Measurements from ENCODE around the gene TYSND1. TPM values are rescaled to one million over a fixed set of nuclear protein-coding genes. Genes with fewer than 3 reads are reported as not detected.

Gene TYSND1
- total and polyA plus RNA-seq, 8 donors = 1.2 to 79.4 (median 5.1) TPM

GRCh38 chr10:70176441-70176840 is 29.9 kb upstream of the TYSND1 start:
- Histone ChIP-seq H3K27me3 (no peaks in the 10 kb centered on the region), H3K36me3 (no peaks in the 10 kb centered on the region), H3K4me1 (peaks cover 8 to 11% (median 9%) of the 10 kb centered on the region in 4 donors), H3K9me3 (peaks cover 0 to 8% (median 6%) of the 10 kb centered on the region in 4 donors), H3K27ac (no peak overlapping the region), H3K4me3 (no peak overlapping the region)
- DNase-seq = no peak
- TF ChIP-seq POLR2A (IDR thresholded peaks at IDR 0.05) (no peak), CTCF (IDR thresholded peaks at IDR 0.05) (no peak), POLR2AphosphoS5 (IDR thresholded peaks at IDR 0.05) (no peak), EP300 (IDR thresholded peaks at IDR 0.05) (no peak)
- intact Hi-C loops (cut with DNase I; ENCODE audit: low total_unique reads) = no loop called here
- WGBS, 5 donors = 77 to 89% (median 77%) methylated on average over 5 to 6 of the region's 6 CpGs

- no peak for DNase-seq
- H3K4me1 ChIP-seq = peaks cover 9 to 16% (median 14%) of the 10 kb centered on the region in 4 donors
- peaks cover 0 to 8% (median 6%) of the 10 kb centered on the region in 4 donors for H3K9me3 ChIP-seq
- H3K36me3 ChIP-seq = no peaks in the 10 kb centered on the region
- intact Hi-C loops (cut with DNase I; ENCODE audit: low total_unique reads) = no loop called here
- WGBS, 5 donors = 93 to 97% (median 95%) methylated on average over 3 of the region's 3 CpGs
- TF ChIP-seq POLR2AphosphoS5 (IDR thresholded peaks at IDR 0.05) = no peak
- TF ChIP-seq EP300 (IDR thresholded peaks at IDR 0.05) = no peak
- no peak for TF ChIP-seq POLR2A (IDR thresholded peaks at IDR 0.05)
- no peak for TF ChIP-seq CTCF (IDR thresholded peaks at IDR 0.05)
- no peak overlapping the region for H3K4me3 ChIP-seq
- H3K27ac ChIP-seq = no peak overlapping the region
- H3K27me3 ChIP-seq = no peaks in the 10 kb centered on the region
Measured at GRCh38 chr10:70175516-70175915, 29.0 kb upstream of the TYSND1 start.

- WGBS, 5 donors = 38 to 43% (median 42%) methylated on average over 4 of the region's 4 CpGs
- H3K27ac ChIP-seq = peak overlapping the region in 4 of 5 donors; percentile 28 to 72 (median 66)
- DNase-seq = peak in 1 of 2 donors; percentile 48
Measured at GRCh38 chr10:70174058-70174741, 27.7 kb upstream of the TYSND1 start.

GRCh38 chr10:70169649-70170364 is 23.3 kb upstream of the TYSND1 start:
- WGBS, 5 donors = 0 to 2% (median 1%) methylated on average over 31 to 40 of the region's 40 CpGs
- peak overlapping the region; percentile 92 to 98 (median 96) for H3K27ac ChIP-seq
- H3K27me3 ChIP-seq = no peaks in the 10 kb centered on the region
- DNase-seq = peak in 1 of 2 donors; percentile 32
- TF ChIP-seq EP300 (IDR thresholded peaks at IDR 0.05) = no peak
- no peak for TF ChIP-seq POLR2A (IDR thresholded peaks at IDR 0.05)
- TF ChIP-seq POLR2AphosphoS5 (IDR thresholded peaks at IDR 0.05) = no peak
- no peak for TF ChIP-seq CTCF (IDR thresholded peaks at IDR 0.05)
- intact Hi-C loops (cut with DNase I; ENCODE audit: low total_unique reads) = no loop called here
- no peaks in the 10 kb centered on the region for H3K9me3 ChIP-seq
- peaks cover 0 to 11% (median 8%) of the 10 kb centered on the region in 4 donors for H3K36me3 ChIP-seq
- peak overlapping the region; percentile 81 to 94 (median 86) for H3K4me3 ChIP-seq
- peaks cover 40 to 64% (median 49%) of the 10 kb centered on the region in 4 donors for H3K4me1 ChIP-seq

More at GRCh38 chr10:70174058-70174741, 27.7 kb upstream of the TYSND1 start:
- Histone ChIP-seq H3K36me3 (no peaks in the 10 kb centered on the region), H3K27me3 (no peaks in the 10 kb centered on the region), H3K4me3 (no peak overlapping the region), H3K4me1 (peaks cover 12 to 22% (median 16%) of the 10 kb centered on the region in 4 donors), H3K9me3 (no peaks in the 10 kb centered on the region)
- intact Hi-C loops (cut with DNase I; ENCODE audit: low total_unique reads) = no loop called here
- TF ChIP-seq EP300 (IDR thresholded peaks at IDR 0.05) = no peak
